ENCODE data around the gene SFRP4. TPM values are rescaled to one million over a fixed set of nuclear protein-coding genes. Genes with fewer than 3 reads are reported as not detected.
"Not testable (repeated sequence)": the region's sequence is repeated elsewhere in the genome, so short reads cannot be mapped to it uniquely, and the experiment has no call there.

Gene SFRP4
- polyA plus RNA-seq (2012; ENCODE audit: low read depth, missing spikeins), result not detected

GRCh38 chr7:37916673-37917660 is at the start of gene SFRP4:
TSS of gene SFRP4 (minus strand) at chr7:37916817. CDS start at chr7:37916537, 280 bp downstream.
- no peak for DNase-seq (ENCODE audit: insufficient read length, low spot score)
- no peak for TF ChIP-seq POLR2A (IDR thresholded peaks at IDR 0.05; ENCODE audit: low read depth, low read length)
- no peak for TF ChIP-seq POU2F2 (IDR thresholded peaks at IDR 0.05; ENCODE audit: low read depth, low read length)
- no peak for TF ChIP-seq POLR2AphosphoS5 (IDR thresholded peaks at IDR 0.05; ENCODE audit: low read depth, low read length)
- no peak for TF ChIP-seq SPI1 (IDR thresholded peaks at IDR 0.05; ENCODE audit: low read depth, low read length)
- no peak for TF ChIP-seq PAX5 (IDR thresholded peaks at IDR 0.05; ENCODE audit: insufficient read depth, low read length, severe bottlenecking)
- TF ChIP-seq TAF1 (IDR thresholded peaks at IDR 0.05; ENCODE audit: low read depth, low read length), result no peak
- FAIRE-seq, result peak; percentile 86

GRCh38 chr7:37964196-37964595 is 47.6 kb upstream of the SFRP4 start:
- TF ChIP-seq SPI1 (IDR thresholded peaks at IDR 0.05; ENCODE audit: low read depth, low read length), result no peak
- no peak for TF ChIP-seq POLR2A (IDR thresholded peaks at IDR 0.05; ENCODE audit: low read depth, low read length)
- TF ChIP-seq TAF1 (IDR thresholded peaks at IDR 0.05; ENCODE audit: low read depth, low read length), result no peak
- no peak for TF ChIP-seq POLR2AphosphoS5 (IDR thresholded peaks at IDR 0.05; ENCODE audit: low read depth, low read length)
- no peak for TF ChIP-seq POU2F2 (IDR thresholded peaks at IDR 0.05; ENCODE audit: low read depth, low read length)
- no peak for TF ChIP-seq PAX5 (IDR thresholded peaks at IDR 0.05; ENCODE audit: insufficient read depth, low read length, severe bottlenecking)
- FAIRE-seq (no peak), DNase-seq (ENCODE audit: insufficient read length, low spot score) (no peak)

GRCh38 chr7:37961251-37961650 is 44.6 kb upstream of the SFRP4 start:
- no peak for DNase-seq (ENCODE audit: insufficient read length, low spot score)
- FAIRE-seq, result no peak
- no peak for TF ChIP-seq POLR2A (IDR thresholded peaks at IDR 0.05; ENCODE audit: low read depth, low read length)
- no peak for TF ChIP-seq POLR2AphosphoS5 (IDR thresholded peaks at IDR 0.05; ENCODE audit: low read depth, low read length)
- TF ChIP-seq POU2F2 (IDR thresholded peaks at IDR 0.05; ENCODE audit: low read depth, low read length), result no peak
- no peak for TF ChIP-seq TAF1 (IDR thresholded peaks at IDR 0.05; ENCODE audit: low read depth, low read length)
- no peak for TF ChIP-seq SPI1 (IDR thresholded peaks at IDR 0.05; ENCODE audit: low read depth, low read length)
- TF ChIP-seq PAX5 (IDR thresholded peaks at IDR 0.05; ENCODE audit: insufficient read depth, low read length, severe bottlenecking), result no peak

- TF ChIP-seq POLR2A (IDR thresholded peaks at IDR 0.05; ENCODE audit: low read depth, low read length), result no peak
- TF ChIP-seq TAF1 (IDR thresholded peaks at IDR 0.05; ENCODE audit: low read depth, low read length), result no peak
- TF ChIP-seq PAX5 (IDR thresholded peaks at IDR 0.05; ENCODE audit: insufficient read depth, low read length, severe bottlenecking), result no peak
- TF ChIP-seq POU2F2 (IDR thresholded peaks at IDR 0.05; ENCODE audit: low read depth, low read length), result no peak
- no peak for TF ChIP-seq SPI1 (IDR thresholded peaks at IDR 0.05; ENCODE audit: low read depth, low read length)
- TF ChIP-seq POLR2AphosphoS5 (IDR thresholded peaks at IDR 0.05; ENCODE audit: low read depth, low read length), result no peak
- DNase-seq (ENCODE audit: insufficient read length, low spot score), result no peak
- FAIRE-seq, result no peak
These were observed 43.9 kb upstream of the SFRP4 start for GRCh38 chr7:37960483-37960882.

GRCh38 chr7:37957221-37957970 is 40.8 kb upstream of the SFRP4 start:
- FAIRE-seq, result no peak
- no peak for DNase-seq (ENCODE audit: insufficient read length, low spot score)
- TF ChIP-seq PAX5 (IDR thresholded peaks at IDR 0.05; ENCODE audit: insufficient read depth, low read length, severe bottlenecking) (no peak), POLR2AphosphoS5 (IDR thresholded peaks at IDR 0.05; ENCODE audit: low read depth, low read length) (no peak), SPI1 (IDR thresholded peaks at IDR 0.05; ENCODE audit: low read depth, low read length) (no peak), TAF1 (IDR thresholded peaks at IDR 0.05; ENCODE audit: low read depth, low read length) (no peak), POU2F2 (IDR thresholded peaks at IDR 0.05; ENCODE audit: low read depth, low read length) (no peak), POLR2A (IDR thresholded peaks at IDR 0.05; ENCODE audit: low read depth, low read length) (no peak)

- DNase-seq (ENCODE audit: insufficient read length, low spot score) (no peak), FAIRE-seq (no peak)
- TF ChIP-seq PAX5 (IDR thresholded peaks at IDR 0.05; ENCODE audit: insufficient read depth, low read length, severe bottlenecking) (no peak), SPI1 (IDR thresholded peaks at IDR 0.05; ENCODE audit: low read depth, low read length) (no peak), POU2F2 (IDR thresholded peaks at IDR 0.05; ENCODE audit: low read depth, low read length) (no peak), POLR2AphosphoS5 (IDR thresholded peaks at IDR 0.05; ENCODE audit: low read depth, low read length) (no peak), TAF1 (IDR thresholded peaks at IDR 0.05; ENCODE audit: low read depth, low read length) (no peak), POLR2A (IDR thresholded peaks at IDR 0.05; ENCODE audit: low read depth, low read length) (no peak)
These were observed 40.2 kb upstream of the SFRP4 start for GRCh38 chr7:37956791-37957190.

- not testable (repeated sequence) for FAIRE-seq
These were observed 37.6 kb upstream of the SFRP4 start for GRCh38 chr7:37954217-37954616.

GRCh38 chr7:37952240-37952639 is 35.6 kb upstream of the SFRP4 start:
- TF ChIP-seq POLR2A (IDR thresholded peaks at IDR 0.05; ENCODE audit: low read depth, low read length) (no peak), POU2F2 (IDR thresholded peaks at IDR 0.05; ENCODE audit: low read depth, low read length) (no peak), PAX5 (IDR thresholded peaks at IDR 0.05; ENCODE audit: insufficient read depth, low read length, severe bottlenecking) (no peak), SPI1 (IDR thresholded peaks at IDR 0.05; ENCODE audit: low read depth, low read length) (no peak), POLR2AphosphoS5 (IDR thresholded peaks at IDR 0.05; ENCODE audit: low read depth, low read length) (no peak), TAF1 (IDR thresholded peaks at IDR 0.05; ENCODE audit: low read depth, low read length) (no peak)
- FAIRE-seq, result no peak
- no peak for DNase-seq (ENCODE audit: insufficient read length, low spot score)

More at GRCh38 chr7:37954217-37954616, 37.6 kb upstream of the SFRP4 start:
- not testable (repeated sequence) for DNase-seq (ENCODE audit: insufficient read length, low spot score)

- FAIRE-seq, result no peak
- DNase-seq (ENCODE audit: insufficient read length, low spot score), result no peak
- no peak for TF ChIP-seq POU2F2 (IDR thresholded peaks at IDR 0.05; ENCODE audit: low read depth, low read length)
- TF ChIP-seq SPI1 (IDR thresholded peaks at IDR 0.05; ENCODE audit: low read depth, low read length), result no peak
- no peak for TF ChIP-seq TAF1 (IDR thresholded peaks at IDR 0.05; ENCODE audit: low read depth, low read length)
- TF ChIP-seq PAX5 (IDR thresholded peaks at IDR 0.05; ENCODE audit: insufficient read depth, low read length, severe bottlenecking), result no peak
- no peak for TF ChIP-seq POLR2A (IDR thresholded peaks at IDR 0.05; ENCODE audit: low read depth, low read length)
- TF ChIP-seq POLR2AphosphoS5 (IDR thresholded peaks at IDR 0.05; ENCODE audit: low read depth, low read length), result no peak
These were observed 31.3 kb upstream of the SFRP4 start for GRCh38 chr7:37947941-37948210.

Measured in GM12891 (cell line).